T-helper 1 cell (primary cell): ENCODE data around the gene CC2D1A.
"Not testable (repeated sequence)": the region's sequence is repeated elsewhere in the genome, so short reads cannot be mapped to it uniquely, and the experiment has no call there.

Source experiments
- DNase-seq, 5 donors: peaks; one replicate each; pipeline ENCODE4 v3.0.0-alpha.2; 2012 to 2020

CC2D1A gene

DNA sequence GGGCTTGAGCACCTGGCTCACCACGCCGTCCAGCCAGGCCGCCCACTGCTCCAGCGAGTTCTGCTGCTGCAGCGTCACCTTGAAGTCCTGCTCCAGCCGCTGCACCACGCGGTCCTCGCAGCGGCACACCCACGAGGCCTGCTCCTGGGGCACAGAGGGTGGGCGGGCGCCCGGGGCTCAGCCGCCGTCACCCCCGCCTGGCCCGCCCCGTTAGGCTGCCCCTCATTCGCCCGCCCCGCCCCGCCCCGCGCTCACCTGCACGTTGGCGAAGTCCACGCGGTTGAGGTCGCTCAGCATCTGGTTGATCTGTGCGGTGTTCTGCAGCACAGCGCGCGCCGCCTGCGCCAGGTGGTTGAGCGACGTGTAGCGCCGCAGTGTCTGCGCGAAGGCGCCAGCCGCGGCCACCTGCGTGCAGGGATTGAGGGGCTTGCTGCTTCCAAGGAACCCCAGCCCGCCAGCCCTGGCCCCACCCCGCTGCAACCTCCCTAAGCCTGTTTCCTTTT is 57.7 kb downstream of the CC2D1A start:
- no peak for DNase-seq

DNA sequence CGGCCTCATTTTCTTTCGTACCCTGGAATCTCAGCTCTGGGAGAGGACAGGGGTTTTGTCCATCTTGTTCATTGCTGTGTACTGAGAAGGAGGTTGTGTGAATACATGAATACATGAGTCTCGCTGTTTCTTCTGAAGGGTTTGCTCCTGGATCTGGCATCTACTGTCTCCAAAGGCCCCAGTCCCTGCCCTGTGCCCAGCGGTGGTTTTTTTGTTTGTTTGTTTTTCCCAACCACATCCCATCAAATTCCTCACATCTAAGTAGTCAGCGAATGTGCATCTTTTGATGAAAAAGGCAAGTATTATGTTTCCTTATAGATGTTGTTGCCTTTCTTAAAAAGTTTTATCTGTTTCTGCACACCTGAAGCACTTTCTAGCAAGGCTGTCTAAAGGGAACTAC is 58.8 kb downstream of the CC2D1A start:
- no peak for DNase-seq

DNA sequence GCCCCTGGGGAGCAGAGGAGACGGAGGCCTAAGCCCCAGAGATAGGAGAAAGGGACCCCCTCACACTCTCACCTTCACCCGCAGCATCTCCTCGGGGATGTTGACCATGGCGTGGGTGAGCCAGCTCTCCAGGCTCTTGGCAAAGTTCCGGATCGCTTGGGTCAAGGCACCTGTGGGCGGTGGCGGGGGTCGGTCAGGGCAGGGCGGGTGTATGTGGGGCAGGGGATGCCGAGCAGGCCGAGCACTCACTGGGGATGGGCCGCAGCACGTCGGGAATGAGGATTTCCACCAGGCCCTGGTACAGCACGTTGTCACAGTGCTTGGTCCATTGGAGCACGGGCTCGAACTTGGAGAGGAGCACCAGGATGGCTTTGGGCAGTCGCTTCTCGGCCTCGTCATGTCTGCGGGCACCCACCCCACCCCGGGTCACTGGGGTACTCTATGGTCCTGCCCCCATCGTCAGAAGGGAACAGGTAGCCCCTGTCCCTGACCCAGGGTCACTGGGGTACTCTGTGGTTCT is 59.4 kb downstream of the CC2D1A start:
- DNase-seq: no peak

DNA sequence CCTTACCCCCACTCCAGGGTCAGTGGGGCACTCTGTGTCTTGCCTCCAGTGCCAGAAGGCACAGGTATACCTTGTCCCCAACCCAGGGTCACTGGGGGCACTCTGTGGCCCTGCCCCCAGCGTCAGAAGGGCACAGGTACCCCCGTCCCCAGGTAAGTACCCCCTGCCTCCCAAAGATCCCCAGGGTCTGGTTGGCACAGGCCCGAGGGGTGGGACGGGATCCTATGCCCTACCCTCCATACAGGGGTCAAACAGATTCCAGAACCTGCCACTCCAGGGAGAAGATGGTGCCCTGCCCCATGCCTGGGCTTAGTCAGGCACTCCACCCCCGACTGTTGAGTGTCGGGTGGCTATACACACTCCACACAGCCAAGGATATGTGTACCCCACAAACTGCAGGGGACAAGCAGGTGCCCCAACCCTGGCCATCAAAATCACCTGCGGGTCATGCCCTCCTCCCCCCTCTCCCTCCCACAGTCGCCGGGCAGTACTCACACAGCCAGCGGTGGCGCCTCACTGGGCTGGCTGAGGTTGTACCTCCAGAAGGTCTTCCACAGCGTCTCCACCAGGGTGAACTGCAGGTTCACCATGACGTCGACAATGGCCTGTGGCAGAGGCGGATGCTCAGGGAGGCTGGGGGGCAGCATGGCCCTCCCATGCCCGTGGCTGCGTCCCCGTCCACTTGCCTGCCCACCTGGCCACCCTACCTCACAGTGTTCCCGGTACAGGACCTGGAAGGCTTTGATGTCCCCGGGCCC is 60.1 kb downstream of the CC2D1A start:
- no peak for DNase-seq

DNA sequence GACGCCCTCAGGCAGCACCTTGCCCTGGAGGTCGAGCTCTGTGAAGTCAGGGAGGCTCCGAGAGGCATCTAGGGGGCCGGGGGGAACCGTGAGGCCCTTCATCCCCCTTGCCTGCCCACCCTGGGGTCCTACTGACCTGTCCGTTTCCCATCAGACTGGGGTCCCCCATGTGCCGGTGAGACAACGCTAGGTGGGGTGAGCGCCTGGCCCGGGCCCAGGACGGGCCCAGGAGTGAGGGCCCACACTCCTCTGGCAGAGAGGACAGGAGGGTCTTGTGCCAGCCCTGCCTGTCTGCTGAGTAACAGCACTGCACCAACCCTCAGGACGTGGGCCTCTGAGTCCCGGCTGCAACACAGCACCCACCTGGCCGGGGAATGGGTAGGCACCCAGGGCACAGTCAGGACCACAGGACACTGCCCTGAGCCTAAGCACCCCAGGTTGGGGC is 60.7 kb downstream of the CC2D1A start:
- DNase-seq: no peak

DNA sequence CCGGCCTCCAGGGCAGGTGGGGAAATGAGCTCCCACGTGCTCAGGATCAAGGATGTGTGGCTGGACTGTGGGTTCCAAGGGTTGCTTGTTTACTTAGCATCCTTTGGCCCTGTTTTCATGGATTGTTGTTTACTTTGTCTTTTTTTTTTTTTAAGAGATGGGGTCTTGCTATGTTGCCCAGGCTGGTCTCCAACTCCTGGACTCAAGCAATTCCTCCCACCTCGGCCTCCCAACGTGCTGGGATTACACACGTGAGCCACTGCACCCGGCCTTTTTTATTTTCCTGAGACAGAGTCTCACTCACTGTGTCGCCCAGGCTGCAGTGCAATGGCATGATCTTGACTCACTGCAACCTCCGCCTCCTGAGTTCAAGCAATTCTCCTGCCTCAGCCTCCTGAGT is 61.2 kb downstream of the CC2D1A start:
- not testable (repeated sequence) for DNase-seq

DNA sequence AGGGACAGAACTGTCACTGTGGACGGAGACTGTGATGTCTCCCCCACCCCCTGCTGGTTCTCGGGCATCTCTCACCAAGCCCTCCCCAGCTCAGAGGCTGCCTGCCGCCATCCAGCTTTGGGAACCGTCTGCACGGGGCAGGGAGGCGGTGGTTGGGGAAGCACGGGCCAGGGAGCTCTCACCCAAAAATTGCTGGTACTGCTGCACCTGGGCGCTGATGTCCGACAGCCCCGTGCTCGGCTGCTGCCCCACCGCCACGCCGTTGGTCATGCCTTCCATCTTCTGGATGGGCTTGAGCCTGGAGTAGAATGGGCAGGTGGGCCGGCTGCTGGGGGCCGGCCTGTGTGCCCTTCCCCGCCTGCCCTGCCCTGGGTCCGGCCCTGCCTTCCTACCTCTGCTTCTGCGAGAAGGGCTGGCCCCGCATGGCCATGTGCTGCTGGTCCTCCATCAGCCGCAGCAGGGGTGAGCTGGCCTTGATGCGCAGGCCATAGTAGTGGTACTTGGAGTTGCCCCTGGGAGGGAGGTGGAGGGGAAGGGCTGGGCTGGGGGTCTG is 62.5 kb downstream of the CC2D1A start:
- DNase-seq: no peak

DNA sequence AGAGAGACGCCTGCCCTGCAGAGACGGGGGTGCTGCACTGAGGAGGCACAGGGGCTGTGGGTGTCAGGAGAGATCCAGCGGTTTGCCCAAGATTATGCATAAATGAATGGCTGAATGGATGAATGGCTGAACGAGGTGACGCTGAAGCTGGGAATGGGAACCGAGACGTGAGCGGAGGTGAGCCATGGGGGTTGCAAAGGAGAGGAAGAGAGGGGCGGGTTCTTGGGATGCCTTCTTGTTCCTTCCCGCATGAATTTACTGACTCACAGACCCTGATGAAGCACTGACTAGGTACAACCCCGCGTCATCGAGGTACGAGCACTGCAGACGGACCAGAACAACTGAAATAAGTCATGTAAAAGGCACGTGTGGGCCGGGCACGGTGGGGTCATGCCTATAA is 63.0 kb downstream of the CC2D1A start:
- no peak for DNase-seq

DNA sequence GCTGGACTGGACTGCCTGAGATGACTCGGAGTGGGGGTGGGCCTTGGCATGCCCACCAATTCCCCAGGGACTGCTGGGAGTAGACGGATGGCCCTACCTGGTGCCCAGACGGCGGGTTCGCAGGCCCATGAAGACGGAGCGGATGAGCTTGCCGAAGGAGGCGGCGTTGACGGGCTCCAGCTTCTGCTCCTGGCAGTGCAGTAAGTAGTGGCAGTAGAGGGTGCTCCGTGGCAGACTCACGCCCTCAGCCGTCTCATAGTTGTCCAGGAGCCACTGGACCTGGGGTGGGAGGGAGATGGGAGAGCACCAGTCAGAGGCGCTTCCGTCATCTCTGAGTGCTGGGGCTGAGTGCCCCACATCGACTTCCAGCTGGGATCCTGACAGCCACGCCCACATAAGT is 63.9 kb downstream of the CC2D1A start:
- no peak for DNase-seq

DNA sequence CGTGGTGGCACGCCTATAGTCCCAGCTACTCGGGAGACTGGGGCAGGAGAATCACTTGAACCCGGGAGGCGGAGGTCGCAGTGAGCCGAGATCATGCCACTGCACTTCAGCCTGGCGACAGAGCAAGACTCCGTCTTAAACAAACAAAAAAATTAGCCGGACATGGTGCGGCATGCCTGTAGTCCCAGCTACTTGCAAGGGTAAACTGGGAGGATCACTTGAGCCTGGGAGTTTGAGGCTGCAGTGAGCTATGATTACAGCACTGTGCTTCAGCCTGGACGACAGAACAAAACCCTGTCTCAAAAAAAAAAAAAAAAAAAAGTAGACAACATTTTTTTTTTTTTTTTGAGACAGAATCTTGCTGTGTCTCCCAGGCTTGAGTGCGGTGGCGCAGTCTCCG is 65.9 kb downstream of the CC2D1A start:
- DNase-seq: not testable (repeated sequence)

DNA sequence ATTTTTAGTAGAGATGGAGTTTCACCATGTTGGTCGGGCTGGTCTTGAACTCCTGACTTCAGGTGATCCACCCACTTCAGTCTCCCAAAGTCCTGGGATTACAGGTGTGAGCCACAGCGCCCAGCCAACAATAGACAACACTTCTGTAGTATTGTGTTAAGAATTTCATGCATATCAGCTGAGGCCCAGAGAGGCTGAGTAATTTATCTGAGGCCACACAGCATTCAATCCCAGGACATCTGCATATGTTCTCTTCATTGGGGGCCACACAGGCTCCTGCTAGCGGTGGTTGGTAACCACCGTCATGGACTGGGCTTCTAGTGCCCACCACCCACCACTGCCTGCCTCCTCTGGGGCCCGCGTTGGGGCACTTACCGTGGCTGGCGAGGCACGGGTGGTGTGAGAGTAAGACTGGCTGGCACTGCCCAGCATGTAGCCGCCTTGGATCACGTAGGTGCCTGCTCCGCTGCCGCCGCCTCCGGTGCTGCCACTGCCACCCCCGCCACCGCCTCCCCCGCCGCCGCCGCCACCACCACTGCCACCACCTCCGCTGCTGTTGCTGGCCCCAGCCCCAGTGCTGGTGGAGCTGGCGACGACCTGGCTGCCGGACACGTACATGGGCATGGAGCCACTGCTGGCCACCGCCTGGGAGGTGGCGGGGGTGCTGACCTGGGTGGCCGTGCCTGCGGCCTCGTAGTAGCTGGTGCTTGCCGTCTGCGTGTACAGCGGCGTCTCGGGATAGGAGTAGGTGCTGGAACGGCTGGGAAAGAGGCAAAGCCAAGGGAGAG is 66.6 kb downstream of the CC2D1A start:
- DNase-seq: no peak

DNA sequence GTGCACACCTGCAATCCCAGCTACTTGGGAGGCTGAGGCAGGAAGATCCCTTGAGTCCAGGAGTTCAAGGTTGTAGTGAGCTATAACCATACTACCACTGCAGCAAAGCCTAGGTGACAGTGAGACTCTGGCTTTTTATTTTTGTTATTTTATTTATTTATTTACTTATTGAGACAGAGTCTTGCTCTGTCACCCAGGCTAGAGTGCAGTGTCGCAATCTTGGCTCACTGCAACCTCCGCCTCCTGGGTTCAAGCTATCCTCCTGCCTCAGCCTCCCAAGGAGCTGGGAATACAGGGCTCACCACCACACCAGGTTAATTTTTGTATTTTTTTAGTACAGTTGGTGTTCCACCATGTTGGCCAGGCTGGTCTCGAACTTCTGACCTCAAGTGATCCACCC is 67.5 kb downstream of the CC2D1A start:
- DNase-seq: not testable (repeated sequence)

DNA sequence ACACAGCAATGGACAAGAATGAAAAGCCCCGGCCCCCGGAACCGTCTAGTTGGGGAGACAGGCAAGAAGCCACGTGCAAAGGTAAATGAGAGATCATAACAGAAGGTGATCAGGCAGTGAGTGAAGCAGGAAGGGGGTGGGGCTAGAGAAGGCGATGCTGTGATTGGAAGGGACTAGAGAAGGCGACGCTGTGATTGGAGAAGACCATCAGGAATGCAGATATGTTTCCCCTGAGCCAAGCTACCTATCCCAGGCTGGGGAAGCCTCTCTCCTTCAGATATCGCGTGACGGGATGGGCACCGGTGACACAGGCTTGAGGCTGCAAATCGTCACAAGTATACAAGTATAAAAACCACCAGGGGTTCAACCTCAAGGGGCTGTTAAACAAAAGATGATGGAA is 68.1 kb downstream of the CC2D1A start:
- DNase-seq: no peak

DNA sequence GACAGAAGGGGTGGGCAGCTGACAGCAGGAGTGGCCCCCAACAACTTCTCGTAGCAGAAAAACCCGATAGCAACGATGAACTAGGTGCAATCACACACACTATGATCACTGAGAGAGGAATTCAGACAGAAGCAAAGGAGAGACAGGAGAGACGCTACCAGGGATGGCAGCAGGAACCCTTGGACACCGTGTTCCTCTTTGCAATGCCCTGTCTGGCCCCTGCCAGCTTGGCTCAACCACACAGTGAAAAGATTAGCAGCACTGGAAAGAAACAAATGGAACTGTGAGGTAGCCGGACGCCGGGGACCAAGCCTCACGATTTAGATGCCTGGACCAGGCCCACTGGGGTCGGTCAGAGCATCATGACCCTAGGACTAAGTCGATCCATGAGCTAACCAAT is 69.9 kb downstream of the CC2D1A start:
- no peak for DNase-seq

DNA sequence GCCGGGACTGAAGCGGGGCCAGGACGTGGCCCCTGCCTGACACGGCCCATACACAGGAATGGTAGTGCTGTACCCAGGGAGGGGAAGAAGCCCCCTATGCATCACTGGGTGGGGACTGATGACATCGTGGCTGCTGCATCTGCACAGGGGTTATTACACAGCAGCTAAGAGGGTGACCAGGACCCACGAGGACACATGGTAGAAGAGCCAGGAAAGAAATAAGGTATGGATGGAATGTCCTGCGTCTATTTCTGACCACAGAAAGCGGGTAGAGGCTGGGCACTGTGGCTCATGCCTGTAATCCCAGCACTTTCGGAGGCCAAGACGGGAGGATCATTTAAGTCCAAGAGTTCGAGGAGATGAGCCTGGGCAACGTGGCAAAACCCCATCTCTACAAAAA is 70.4 kb downstream of the CC2D1A start:
- DNase-seq: no peak

DNA sequence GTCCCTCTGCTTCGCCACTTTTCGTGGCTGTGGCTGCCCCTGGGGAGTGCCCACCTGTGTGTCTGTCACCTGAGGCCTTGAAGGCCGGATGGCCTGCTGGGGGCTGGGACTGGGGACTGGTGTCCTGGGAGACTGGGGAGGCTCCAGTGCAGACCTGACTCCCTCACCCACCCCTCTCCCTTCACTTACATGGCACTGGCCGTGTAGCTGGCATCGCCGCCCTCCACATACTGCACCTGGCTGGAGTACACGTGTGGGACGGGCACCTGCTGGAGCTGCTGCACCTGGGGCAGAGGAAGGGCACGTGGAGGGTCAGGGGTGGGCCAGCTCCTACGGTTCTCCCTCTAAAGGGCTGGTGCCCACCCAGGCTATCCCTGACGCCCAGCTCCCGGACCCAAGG is 71.8 kb downstream of the CC2D1A start:
- DNase-seq: no peak

DNA sequence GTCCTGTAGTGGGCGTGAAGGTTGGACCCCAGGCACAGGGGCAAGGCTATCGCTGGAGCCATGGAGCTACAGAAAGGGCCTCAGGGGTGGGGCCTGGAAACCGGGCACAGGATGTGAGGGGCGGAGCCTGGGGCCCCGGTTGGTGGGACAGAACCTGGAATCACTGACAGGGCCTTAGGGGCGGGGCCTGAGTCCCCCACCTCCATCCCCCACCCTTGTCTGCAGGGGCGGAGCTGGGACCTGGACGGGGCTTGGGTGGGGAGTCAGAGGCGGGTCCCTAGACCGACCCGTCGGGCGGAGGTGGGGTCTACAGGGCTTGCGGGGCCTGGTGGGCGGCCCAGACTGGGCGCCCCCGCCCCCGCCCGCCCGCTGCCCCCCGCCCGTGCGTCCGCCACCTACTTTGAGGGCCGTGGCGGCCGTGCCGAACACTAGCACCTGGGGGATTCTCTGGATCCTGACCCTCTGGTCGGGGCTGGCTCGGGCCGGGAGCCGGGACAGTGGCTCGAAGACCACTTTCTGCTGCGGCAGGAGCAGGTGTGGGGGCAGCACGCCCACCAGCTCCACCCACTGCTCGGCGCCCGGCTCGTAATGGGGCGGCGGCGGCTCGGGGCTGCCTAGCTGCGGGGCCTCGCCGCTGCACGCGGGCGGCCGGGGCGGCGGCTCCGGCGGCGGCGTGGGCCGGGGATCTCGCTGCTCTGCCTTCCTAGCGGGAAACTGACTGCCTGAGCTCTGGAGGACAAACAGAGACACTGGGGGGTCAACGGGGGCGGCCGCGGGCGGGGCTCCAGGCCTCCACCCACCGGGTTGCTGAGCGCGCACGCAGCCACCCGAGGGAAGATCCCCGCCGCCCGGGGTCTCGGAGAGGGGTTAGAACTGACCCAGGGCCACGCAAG is 72.6 kb downstream of the CC2D1A start:
- DNase-seq: no peak

DNA sequence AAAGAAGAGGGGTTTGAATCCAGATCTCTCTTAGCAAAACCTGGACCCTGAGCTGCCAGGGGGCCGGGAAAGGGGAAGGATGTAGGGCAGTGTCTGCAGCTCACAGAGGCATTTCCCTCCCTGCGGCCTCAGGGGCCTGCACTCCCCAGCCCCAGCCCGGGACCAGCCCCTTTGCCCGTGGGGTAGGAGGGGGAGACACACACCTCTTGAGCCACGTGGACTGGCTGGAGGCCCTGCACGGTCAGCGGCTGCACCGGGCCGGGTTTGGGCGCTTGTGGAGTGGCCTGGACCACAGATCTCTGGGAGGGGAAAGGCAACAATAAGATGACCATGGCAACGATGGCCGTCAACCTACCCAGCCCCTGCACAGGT is 73.2 kb downstream of the CC2D1A start:
- DNase-seq: no peak

DNA sequence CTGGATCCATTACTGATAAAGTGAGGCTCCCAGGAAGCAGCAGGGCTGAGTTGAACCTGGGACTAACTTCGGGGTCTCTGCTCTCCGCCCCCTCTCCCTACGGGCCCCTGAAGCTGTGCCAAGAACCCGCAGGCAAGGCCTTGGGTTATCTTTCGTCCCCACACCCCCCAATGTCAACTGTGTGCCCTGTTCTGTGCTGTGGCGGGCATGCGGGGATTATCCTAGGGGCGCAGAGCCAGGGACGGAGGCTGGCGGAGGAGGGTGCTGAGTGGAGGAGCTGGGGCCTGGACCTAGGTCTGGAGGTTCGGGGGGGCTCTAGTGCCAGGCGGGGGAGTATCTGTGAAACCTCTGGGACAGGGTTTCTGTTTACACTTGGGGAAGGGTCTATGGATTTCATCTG is 73.7 kb downstream of the CC2D1A start:
- DNase-seq: no peak

DNA sequence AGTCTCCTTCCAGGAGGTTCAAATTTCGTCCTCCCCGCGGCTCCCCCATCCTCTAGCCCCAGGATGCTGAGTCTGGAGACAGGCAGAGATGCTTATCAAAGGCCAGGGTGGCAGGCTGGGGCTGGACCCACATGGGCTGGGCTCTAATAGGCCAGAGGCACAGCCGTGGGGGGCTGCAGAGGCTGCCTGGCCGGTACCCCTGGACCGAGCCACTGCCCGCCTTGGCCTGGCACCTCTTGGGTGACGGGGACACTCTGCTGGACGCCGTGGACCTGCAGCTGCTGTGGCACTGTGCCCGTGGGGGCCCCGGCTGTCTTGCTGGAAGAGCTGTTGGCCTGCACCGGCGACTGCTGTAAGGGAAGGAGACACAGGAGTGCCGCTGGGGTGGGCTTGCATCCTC is 74.3 kb downstream of the CC2D1A start:
- no peak for DNase-seq
